Cardiac muscle cell (in vitro differentiated cells and primary cell): ENCODE measurements around the gene TTC34. TPM values are rescaled to one million over a fixed set of nuclear protein-coding genes. Genes with fewer than 3 reads are reported as not detected.

Experiments
- DNase-seq, 2 donors: peaks; one replicate each; pipeline versions ENCODE4 v3.0.0 to v3.0.0-alpha.2; 2010 to 2017; ENCODE audit warnings: low read depth in 1 of 2, low spot score in 1 of 2
- H3K27ac ChIP-seq: fragments of 200-600 bp; sonication (generic); 2 replicates; pipeline ENCODE4 v1.5.1; 2016
- H3K27me3 ChIP-seq: fragments of 200-600 bp; sonication (generic); 2 replicates; pipeline ENCODE4 v1.6.0; 2016; ENCODE audit warnings: control low read depth
- H3K36me3 ChIP-seq: fragments of 200-600 bp; sonication (generic); 2 replicates; pipeline ENCODE4 v1.5.1; 2016; ENCODE audit warnings: control low read depth
- H3K4me1 ChIP-seq: fragments of 200-600 bp; sonication (generic); 2 replicates; pipeline ENCODE4 v1.8.1; 2017; ENCODE audit warnings: low read depth, mild to moderate bottlenecking, mixed run types
- H3K4me3 ChIP-seq: fragments of 200-600 bp; sonication (generic); 2 replicates; pipeline ENCODE4 v1.5.1; 2016; ENCODE audit warnings: mild to moderate bottlenecking
- H3K9me3 ChIP-seq: fragments of 200-600 bp; sonication (generic); 2 replicates; pipeline ENCODE4 v1.5.1; 2017; ENCODE audit warnings: low read depth, mild to moderate bottlenecking, control low read depth
- polyA plus RNA-seq: library from polyadenylated mRNA; unstranded; fragments of >200 nt; fragmentation: Nextera tagmentation; extraction: Ambion mirVana; gene quantifications from 2 replicates; pipeline ENCODE4 v1.2.1, GENCODE V29; 2016
- total RNA-seq: library from RNA; depleted of rRNA; stranded (reverse); fragments of >200 nt; gene quantifications from 2 replicates; pipeline ENCODE4 v1.2.3, GENCODE V29; 2016
- TF ChIP-seq, protein P1 (sequence below): IDR thresholded peaks from 2 replicates; pipeline ENCODE4 v1.5.1; 2012; ENCODE audit warnings: low read depth, mild to moderate bottlenecking, low read length

TTC34 gene
- total and polyA plus RNA-seq, 2 experiments from 2014 or later: not detected

DNA sequence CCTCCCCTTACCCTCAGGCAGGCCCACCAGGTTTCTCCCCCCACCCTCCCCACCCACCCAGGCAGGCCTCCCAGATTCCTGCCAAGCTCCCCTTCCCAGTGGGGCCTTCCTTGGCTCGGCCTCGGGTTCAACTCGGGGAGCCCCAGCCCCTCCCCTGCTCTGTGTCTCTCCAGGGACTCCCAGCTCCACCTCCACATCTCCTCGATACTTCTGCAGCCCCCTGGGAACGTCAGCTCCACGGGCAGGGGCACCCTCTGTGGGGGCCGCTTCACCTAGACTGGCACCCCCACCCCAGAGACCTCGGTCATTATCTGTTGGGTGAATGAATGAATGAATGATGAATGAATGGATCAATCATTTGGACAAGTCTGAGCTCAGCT is 169.5 kb downstream of the TTC34 start:
- no peaks in the 10 kb centered on the region for H3K4me1 ChIP-seq
- no peaks in the 10 kb centered on the region for H3K27me3 ChIP-seq
- no peak overlapping the region for H3K4me3 ChIP-seq
- TF ChIP-seq, protein P1, sequence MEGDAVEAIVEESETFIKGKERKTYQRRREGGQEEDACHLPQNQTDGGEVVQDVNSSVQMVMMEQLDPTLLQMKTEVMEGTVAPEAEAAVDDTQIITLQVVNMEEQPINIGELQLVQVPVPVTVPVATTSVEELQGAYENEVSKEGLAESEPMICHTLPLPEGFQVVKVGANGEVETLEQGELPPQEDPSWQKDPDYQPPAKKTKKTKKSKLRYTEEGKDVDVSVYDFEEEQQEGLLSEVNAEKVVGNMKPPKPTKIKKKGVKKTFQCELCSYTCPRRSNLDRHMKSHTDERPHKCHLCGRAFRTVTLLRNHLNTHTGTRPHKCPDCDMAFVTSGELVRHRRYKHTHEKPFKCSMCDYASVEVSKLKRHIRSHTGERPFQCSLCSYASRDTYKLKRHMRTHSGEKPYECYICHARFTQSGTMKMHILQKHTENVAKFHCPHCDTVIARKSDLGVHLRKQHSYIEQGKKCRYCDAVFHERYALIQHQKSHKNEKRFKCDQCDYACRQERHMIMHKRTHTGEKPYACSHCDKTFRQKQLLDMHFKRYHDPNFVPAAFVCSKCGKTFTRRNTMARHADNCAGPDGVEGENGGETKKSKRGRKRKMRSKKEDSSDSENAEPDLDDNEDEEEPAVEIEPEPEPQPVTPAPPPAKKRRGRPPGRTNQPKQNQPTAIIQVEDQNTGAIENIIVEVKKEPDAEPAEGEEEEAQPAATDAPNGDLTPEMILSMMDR: no peak
- no peak overlapping the region for H3K27ac ChIP-seq
- DNase-seq: no peak
- no peaks in the 10 kb centered on the region for H3K36me3 ChIP-seq
- no peaks in the 10 kb centered on the region for H3K9me3 ChIP-seq

- H3K9me3 ChIP-seq: no peaks in the 10 kb centered on the region
- no peak overlapping the region for H3K4me3 ChIP-seq
- no peaks in the 10 kb centered on the region for H3K36me3 ChIP-seq
- no peak for DNase-seq
- TF ChIP-seq, protein P1: no peak
- H3K27ac ChIP-seq: no peak overlapping the region
- H3K27me3 ChIP-seq: no peaks in the 10 kb centered on the region
- no peaks in the 10 kb centered on the region for H3K4me1 ChIP-seq
Observed at GRCh38 chr1:2631136-2632050, 170.1 kb downstream of the TTC34 start.

- Histone ChIP-seq H3K27me3 (no peaks in the 10 kb centered on the region), H3K4me3 (no peak overlapping the region), H3K4me1 (no peaks in the 10 kb centered on the region), H3K9me3 (no peaks in the 10 kb centered on the region), H3K27ac (no peak overlapping the region), H3K36me3 (no peaks in the 10 kb centered on the region)
- TF ChIP-seq, protein P1: no peak
- no peak for DNase-seq
Observed at GRCh38 chr1:2630498-2631135, 170.9 kb downstream of the TTC34 start.

DNA sequence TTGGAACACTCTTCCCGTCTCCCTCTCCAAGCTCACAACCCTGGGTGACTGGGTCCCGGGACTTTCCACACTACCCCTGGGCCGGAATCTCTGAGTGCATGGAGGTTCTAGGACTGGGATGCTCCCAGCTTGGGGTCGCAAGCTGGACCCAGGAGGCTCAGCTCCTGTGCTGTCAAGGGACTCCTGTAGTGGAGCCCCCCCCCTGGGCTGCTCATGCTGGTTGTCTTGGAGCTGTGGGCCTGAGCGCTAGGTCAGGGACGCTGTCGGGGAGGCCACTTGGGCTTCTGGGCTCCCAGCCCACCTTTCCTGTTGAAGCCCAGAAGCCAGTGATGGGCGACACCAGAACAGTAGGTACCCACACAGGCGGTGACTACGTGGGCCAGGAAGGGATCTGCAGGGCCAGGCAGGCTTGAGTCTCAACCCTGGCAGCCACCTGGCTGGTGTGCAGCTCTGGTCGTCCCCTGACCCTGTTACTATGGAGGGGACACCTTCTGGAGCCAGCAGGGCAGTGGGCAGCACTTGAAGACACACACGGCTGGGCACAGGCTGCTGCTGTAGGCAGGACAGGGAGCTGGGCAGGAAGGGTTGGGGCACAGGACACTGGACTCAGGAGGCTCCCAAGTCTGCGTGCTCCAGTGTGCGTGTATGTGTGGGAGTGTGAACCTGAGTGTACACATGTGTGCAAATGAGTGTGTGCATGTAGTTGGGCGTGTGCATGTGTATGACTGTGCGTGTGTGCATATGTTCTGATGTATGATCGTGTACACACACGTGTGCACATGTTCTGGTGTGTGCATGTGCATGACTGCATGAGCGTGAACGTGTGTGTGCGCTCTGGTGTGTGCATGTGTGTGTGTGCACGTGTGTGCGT is 171.6 kb downstream of the TTC34 start:
- Histone ChIP-seq H3K36me3 (no peaks in the 10 kb centered on the region), H3K27me3 (no peaks in the 10 kb centered on the region), H3K27ac (no peak overlapping the region), H3K4me3 (no peak overlapping the region), H3K4me1 (no peaks in the 10 kb centered on the region), H3K9me3 (no peaks in the 10 kb centered on the region)
- DNase-seq: no peak
- TF ChIP-seq, protein P1: no peak

DNA sequence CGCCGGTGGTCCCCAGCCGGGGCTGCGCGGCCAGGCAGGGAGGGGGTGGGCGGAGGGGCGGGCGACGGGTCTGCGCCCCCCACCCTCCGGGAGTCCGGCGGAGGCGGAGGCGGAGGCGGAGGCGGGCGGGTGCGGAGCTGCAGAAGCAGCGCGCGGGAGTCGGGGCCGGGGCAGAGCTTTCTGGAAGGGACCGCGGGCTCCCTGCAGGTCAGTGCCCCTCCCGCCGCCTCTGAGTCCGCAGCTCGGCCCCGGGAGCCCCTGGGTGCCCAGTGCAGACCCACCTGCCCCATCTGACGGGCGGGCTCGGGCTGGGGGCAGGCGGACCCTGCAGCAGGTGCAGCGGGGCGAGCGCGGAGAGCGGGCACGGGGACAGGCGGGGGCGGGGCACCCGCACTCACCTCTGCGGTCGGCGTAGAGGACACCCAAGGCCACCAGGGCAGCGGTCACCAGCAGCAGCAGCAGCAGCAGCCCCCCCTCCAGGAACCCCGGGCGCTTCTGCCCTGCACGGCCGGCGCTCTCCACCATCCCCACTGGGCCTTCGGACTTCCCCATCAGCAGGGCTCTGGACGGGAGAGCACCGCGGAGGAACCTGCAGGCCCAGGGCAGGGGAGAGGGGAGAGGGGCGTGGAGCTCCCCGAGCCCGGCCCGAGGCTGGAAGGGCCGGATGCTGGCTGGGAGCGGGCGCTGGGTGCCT is 172.4 kb downstream of the TTC34 start:
- H3K4me1 ChIP-seq: no peaks in the 10 kb centered on the region
- H3K36me3 ChIP-seq: no peaks in the 10 kb centered on the region
- TF ChIP-seq, protein P1: no peak
- DNase-seq: no peak
- no peaks in the 10 kb centered on the region for H3K9me3 ChIP-seq
- no peak overlapping the region for H3K4me3 ChIP-seq
- no peak overlapping the region for H3K27ac ChIP-seq
- no peaks in the 10 kb centered on the region for H3K27me3 ChIP-seq
